Right lobe of liver (tissue), 6 donors: ENCODE data around the gene NFIA. TPM values are rescaled to one million over a fixed set of nuclear protein-coding genes. Genes with fewer than 3 reads are reported as not detected.

ENCODE experiments used
- ATAC-seq, 4 donors: fragments of 200-7000 bp; cut with Tn5 transposase; one replicate each; pipeline ENCODE4 v1.9.1; 2020; ENCODE audit warnings: mild to moderate bottlenecking in 4 of 4, moderate library complexity in 4 of 4
- DNase-seq, 3 donors: peaks; one replicate each; pipeline ENCODE4 v3.0.0-alpha.2; 2020
- H3K27ac ChIP-seq, 3 donors: fragments of 200-600 bp; one replicate each; pipeline ENCODE4 v1.8.0; 2022
- H3K27me3 ChIP-seq, 2 donors: fragments of 200-600 bp; one replicate each; pipeline ENCODE4 v1.8.0; 2022
- H3K36me3 ChIP-seq, 4 donors: fragments of 200-600 bp; sonication (generic) in 1 of 4; one replicate each; pipeline versions ENCODE4 v1.5.1 to v1.8.0; 2017 to 2022; ENCODE audit warnings: control low read depth in 1 of 4
- H3K4me1 ChIP-seq, 4 donors: fragments of 200-600 bp; sonication (generic) in 1 of 4; one replicate each; pipeline versions ENCODE4 v1.5.1 to v1.8.0; 2017 to 2022; ENCODE audit warnings: control low read depth in 1 of 4
- H3K4me3 ChIP-seq, 3 donors: fragments of 200-600 bp; one replicate each; pipeline ENCODE4 v1.8.0; 2022
- H3K9me3 ChIP-seq, 4 donors: fragments of 200-600 bp; sonication (generic) in 1 of 4; one replicate each; pipeline versions ENCODE4 v1.5.1 to v1.8.0; 2017 to 2022; ENCODE audit warnings: control low read depth in 1 of 4
- CTCF ChIP-seq, 4 donors: fragments of 200-600 bp in 3 of 4; fragments of 450-650 bp in 1 of 4; IDR thresholded peaks; one replicate each; pipeline versions ENCODE4 v1.5.1 to v1.8.0; 2016 to 2022; ENCODE audit warnings: antibody characterized with exemption in 4 of 4, mild to moderate bottlenecking in 2 of 4
- POLR2A ChIP-seq: fragments of 450-650 bp; IDR thresholded peaks from one replicate; pipeline ENCODE4 v1.6.1; 2017; ENCODE audit warnings: antibody characterized with exemption, mild to moderate bottlenecking
- WGBS: methylation state at CpG from one replicate; pipeline ENCODE4 v1.1.6; 2018; ENCODE audit warnings: low coverage, low lambda C conversion rate; ENCODE audit not compliant: insufficient coverage; ENCODE audit errors: missing lambda C conversion rate; 5-methylcytosine and 5-hydroxymethylcytosine counted together
- intact Hi-C, 2 donors: fragments of 100-400 bp; cut with DNase I; formaldehyde crosslinking; loops; one replicate each; pipeline versions ENCODE4 v1.11.2 to v1.14.1; 2022
- total RNA-seq, 6 experiments: library from RNA; depleted of rRNA in 2 of 6; stranded (reverse); fragments of >200 nt in 2 of 6; fragmentation: NEBNext Ultra II Directional in 3 of 6; extraction: Animal tissue kit (Norgen Biotek cat#: 25700) in 3 of 6; gene quantifications; one replicate each; pipeline versions ENCODE4 v1.1.0 to v1.2.4, GENCODE V29; 2016 to 2023
- donor health status: DM: no; HTN: yes; CAD: no.
- donor health status: DM: no; HTN: no; CAD: no.
- donor health status: DM: no; HTN: no; CAD: no.
- donor health status: DM: no; HTN: yes; CAD: no.
- donor health status: DM: no; HTN: yes; CAD: no.

The NFIA gene
- total RNA-seq, 6 experiments from 2014 or later = 36.7 to 97.2 (median 57.9) TPM

GRCh38 chr1:61307422-61308142 lies 225.2 kb downstream of the NFIA start:
- 87% methylated on average over 3 of the region's 3 CpGs for WGBS
- intact Hi-C loops = no loop called here
- Histone ChIP-seq H3K36me3 (no peaks in the 10 kb centered on the region), H3K9me3 (no peaks in the 10 kb centered on the region), H3K4me3 (no peak overlapping the region), H3K27me3 (no peaks in the 10 kb centered on the region), H3K27ac (no peak overlapping the region), H3K4me1 (no peaks in the 10 kb centered on the region)
- DNase-seq (no peak), ATAC-seq (no peak)
- TF ChIP-seq POLR2A = no peak
- TF ChIP-seq CTCF (IDR thresholded peaks at IDR 0.05) = no peak

GRCh38 chr1:61310057-61310456 lies 227.7 kb downstream of the NFIA start:
- 97% methylated on average over 3 of the region's 3 CpGs for WGBS
- no peaks in the 10 kb centered on the region for H3K4me1 ChIP-seq
- TF ChIP-seq POLR2A = no peak
- TF ChIP-seq CTCF (IDR thresholded peaks at IDR 0.05) = no peak
- H3K4me3 ChIP-seq = no peak overlapping the region
- H3K9me3 ChIP-seq = no peaks in the 10 kb centered on the region
- intact Hi-C loops = no loop called here
- ATAC-seq (no peak), DNase-seq (no peak)
- H3K27ac ChIP-seq = no peak overlapping the region
- H3K36me3 ChIP-seq = no peaks in the 10 kb centered on the region
- H3K27me3 ChIP-seq = no peaks in the 10 kb centered on the region

- no peak for DNase-seq
- WGBS = 83% methylated on average over 2 of the region's 4 CpGs
- Histone ChIP-seq H3K9me3 (no peaks in the 10 kb centered on the region), H3K27ac (no peak overlapping the region), H3K27me3 (no peaks in the 10 kb centered on the region), H3K4me3 (no peak overlapping the region), H3K4me1 (no peaks in the 10 kb centered on the region), H3K36me3 (no peaks in the 10 kb centered on the region)
- intact Hi-C loops = no loop called here
- no peak for ATAC-seq
- TF ChIP-seq CTCF (IDR thresholded peaks at IDR 0.05) = no peak
- no peak for TF ChIP-seq POLR2A
Observed at GRCh38 chr1:61310538-61310937, 228.2 kb downstream of the NFIA start.

GRCh38 chr1:61313906-61314422 lies 231.6 kb downstream of the NFIA start:
- TF ChIP-seq POLR2A (no peak), CTCF (IDR thresholded peaks at IDR 0.05) (no peak)
- no peaks in the 10 kb centered on the region for H3K27me3 ChIP-seq
- intact Hi-C loops = no loop called here
- H3K4me1 ChIP-seq = peaks cover 0 to 11% (median 2%) of the 10 kb centered on the region in 4 donors
- no peak overlapping the region for H3K27ac ChIP-seq
- ATAC-seq (no peak), DNase-seq (no peak)
- H3K4me3 ChIP-seq = no peak overlapping the region
- WGBS = 81% methylated on average over 2 of the region's 2 CpGs
- no peaks in the 10 kb centered on the region for H3K36me3 ChIP-seq
- H3K9me3 ChIP-seq = no peaks in the 10 kb centered on the region
